Fibroblast of gingiva (primary cell): ENCODE data around the gene CDV3.

Source experiments
- DNase-seq: peaks from one replicate; pipeline ENCODE4 v3.0.0-alpha.2; 2011; ENCODE audit warnings: low read depth

CDV3 gene

DNA sequence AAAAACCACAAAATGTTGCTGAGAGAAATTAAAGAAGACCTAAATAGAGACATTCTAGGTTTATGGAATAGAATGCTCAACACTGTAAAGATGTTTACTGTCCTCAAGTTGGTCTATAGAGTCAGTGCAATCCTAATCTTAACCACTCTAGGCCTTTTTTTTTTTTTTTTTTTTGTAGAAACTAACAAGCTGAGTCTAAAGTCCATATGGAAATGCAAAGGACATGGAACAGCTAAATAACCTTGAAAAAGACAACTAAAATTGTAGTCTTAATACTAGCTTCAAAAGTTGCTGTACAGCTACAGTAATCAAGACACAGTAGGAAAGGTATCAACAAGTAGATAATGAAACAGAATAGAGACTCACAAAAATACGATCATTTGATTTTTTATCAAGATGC lies 32.9 kb downstream of the CDV3 start:
- no peak for DNase-seq

DNA sequence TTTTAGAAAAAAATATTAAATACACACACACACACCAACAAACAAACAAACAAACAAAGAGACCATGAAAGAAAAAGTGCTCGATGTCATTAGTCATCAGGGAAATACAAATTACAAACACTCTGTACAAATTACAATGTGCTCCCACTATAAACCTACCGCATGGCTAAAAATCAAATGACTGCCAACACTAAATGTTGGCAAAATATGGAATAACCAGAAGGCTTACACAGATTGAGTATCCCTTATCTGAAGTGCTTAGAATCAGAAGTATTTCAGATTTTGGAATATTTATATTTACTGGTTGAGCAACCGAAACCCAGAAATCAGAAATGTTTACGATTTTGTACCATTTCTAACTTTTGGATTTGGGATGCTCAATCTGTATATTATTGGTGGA lies 33.4 kb downstream of the CDV3 start:
- DNase-seq = no peak

DNA sequence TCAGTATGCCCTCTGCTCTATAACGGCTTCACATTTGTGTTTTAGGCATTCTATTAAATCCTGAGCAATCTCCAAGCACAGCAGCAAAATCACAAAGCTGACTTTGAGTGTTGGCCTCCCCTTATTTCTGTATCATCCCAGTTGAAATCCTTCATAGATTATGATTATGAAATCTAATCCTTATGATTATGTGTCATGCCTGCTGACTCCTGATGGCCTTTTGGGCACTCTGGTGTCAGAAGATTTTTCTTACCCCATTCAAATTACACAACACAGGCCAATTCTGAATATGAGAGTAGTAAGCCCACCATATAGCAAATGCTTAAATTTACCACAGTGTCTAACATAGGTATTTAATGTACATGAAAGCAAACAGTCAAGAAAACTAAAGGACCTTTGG lies 34.3 kb downstream of the CDV3 start:
- DNase-seq = no peak

DNA sequence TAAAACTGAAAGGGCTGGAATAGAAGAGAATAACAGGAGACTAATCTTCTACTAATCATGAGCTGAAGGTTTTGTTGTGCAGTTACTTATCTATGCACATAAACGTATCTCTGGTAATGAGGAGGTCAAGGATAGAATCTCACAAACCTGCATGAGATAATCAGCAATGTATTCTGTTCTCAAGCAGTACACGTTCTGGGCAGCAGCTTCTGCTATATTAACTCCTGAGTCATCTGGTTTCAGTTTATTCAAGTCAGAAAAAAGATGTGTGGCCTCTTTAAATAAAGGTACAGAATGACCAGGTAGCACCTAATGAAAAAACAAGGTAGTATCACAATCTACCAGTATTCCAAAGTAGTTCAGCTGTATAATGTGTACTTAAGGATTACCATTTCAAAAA lies 34.9 kb downstream of the CDV3 start:
- no peak for DNase-seq

DNA sequence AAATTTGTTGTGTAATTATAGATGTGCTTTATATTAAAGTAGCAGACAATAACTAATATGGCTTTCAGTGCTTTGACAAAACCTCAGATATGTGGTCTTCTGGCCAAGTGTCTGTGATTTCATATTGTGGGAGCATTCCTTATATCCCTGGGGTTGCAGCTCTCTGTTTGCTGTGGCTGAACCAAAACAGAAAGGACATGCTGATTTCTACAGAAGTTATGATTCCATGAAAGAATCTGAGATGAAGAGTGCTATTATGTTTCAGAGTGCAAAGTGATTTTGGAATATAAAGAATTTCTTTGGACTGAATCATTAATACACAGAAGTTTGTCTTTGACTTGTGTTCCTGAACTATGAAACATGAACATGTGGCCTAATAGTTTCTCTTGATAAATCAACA lies 36.5 kb downstream of the CDV3 start:
- DNase-seq = peak; percentile 81

DNA sequence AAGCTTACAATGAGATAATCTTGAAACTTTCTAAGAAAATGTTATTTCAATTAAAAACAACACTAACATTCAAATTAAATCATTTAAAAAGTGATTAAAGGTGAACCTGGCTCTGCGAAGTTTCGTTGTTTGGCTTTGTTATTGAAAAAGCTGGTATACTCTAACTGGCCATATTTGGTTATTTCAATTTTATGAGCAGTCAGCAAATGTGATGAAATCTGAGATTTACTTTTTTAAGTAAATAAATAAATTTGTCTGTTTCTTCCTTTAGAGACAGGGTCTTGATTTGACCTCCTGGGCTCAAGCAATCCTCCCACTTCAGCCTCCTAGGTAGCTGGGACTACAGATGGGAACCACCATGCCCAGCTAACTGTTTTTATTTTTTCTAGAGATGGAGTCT lies 38.0 kb downstream of the CDV3 start:
- no peak for DNase-seq

DNA sequence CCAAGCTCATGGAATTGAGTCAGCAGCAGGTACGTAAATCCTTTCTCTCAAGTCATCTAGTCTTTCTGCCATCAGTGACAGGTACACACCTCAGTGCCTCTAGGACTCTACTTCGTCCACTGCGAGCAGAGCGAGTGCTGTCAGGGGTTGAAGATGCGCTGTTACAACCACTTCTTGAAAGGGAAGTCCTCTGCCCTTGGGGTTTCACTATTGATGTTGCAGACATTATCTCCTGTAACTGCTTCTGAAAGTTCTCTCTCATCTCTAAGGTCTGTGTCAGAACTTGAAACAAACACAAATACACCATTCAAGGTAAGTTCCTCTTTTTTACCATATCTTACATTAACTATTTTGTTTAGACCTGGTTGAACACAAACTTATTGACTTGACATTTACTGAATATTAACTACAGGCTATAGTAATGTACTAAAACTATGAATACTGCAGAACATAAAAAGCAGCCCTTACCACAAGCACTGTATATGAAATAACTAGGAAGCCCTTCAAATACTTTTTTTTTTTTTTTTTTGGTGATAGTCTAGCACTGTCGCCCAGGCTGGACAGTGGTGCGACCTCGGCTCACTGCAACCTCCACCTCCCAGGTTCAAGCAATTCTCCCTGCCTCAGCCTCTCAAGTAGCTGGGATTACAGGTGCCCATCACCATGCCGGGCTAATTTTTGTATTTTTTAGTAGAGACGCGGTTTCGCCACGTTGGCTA lies 46.7 kb downstream of the CDV3 start:
- DNase-seq = no peak

DNA sequence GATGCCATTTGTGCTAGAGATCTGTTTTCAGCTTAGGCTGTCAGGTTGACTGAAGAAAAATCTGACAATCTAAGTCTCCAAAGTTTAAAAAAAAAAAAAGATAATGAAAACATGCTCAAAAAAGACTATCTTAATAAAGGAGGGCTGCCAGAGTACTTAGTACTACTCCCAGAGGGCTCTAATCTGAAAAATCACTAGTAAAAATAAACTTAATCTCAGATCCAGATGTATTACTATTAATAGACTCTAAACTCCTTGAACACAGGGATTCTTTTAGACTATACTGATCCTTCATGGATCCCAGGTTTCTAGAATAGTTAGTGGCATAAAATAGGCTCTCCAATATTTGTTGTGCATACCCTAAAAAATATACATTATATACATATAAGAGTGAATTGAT lies 54.3 kb downstream of the CDV3 start:
- DNase-seq = no peak

DNA sequence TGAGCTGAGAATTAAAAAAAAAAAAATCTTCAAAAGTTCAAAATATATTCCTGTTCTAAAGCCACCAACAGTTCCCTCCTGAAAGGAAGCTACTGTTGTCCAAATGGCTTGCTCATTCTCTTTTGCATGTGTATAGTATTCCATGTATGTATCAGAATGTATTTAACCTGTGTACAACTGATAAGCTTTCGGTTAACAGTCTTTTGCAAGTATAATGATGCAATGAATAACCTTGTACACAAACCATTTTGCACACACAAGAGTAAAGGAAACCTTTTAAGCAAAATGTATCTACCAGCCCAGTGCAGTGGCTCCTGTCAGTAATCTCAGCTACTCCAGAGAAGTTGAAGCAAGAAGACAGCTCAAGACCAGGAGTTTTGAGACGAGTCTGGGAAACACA lies 55.7 kb downstream of the CDV3 start:
- DNase-seq = no peak

DNA sequence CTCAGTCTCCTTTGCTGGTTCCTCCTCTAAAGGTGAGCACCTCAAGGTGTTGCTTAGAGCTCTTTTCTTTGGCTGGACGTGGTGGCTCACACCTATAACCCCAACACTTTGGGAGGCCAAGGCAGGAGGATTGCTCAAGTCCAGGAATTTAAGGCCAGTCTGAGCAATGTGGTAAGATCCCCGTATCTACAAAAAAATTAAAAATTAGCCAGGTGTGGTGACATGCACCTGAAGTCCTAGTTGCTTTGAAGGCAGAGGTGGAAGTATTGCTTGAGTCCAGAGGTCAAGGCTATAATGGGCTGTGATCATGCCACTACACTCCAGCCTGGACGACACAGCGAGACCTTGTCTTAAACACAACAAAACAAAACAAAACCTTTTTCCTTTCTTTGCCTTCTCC lies 60.0 kb downstream of the CDV3 start:
- DNase-seq = no peak
